Measurements from ENCODE around the gene DNAJC5.

GRCh38 chr20:63951398-63952209 is 56.7 kb downstream of the DNAJC5 start:
- peak; percentile 37 to 81 for TF ChIP-seq POLR2A (IDR thresholded peaks at IDR 0.05)
- TF ChIP-seq, protein P1, sequence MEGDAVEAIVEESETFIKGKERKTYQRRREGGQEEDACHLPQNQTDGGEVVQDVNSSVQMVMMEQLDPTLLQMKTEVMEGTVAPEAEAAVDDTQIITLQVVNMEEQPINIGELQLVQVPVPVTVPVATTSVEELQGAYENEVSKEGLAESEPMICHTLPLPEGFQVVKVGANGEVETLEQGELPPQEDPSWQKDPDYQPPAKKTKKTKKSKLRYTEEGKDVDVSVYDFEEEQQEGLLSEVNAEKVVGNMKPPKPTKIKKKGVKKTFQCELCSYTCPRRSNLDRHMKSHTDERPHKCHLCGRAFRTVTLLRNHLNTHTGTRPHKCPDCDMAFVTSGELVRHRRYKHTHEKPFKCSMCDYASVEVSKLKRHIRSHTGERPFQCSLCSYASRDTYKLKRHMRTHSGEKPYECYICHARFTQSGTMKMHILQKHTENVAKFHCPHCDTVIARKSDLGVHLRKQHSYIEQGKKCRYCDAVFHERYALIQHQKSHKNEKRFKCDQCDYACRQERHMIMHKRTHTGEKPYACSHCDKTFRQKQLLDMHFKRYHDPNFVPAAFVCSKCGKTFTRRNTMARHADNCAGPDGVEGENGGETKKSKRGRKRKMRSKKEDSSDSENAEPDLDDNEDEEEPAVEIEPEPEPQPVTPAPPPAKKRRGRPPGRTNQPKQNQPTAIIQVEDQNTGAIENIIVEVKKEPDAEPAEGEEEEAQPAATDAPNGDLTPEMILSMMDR (IDR thresholded peaks at IDR 0.05): no peak
